KG1 (cell line): ENCODE measurements around the gene GAB1.

ENCODE experiments used
- DNase-seq: peaks from one replicate; lab custom pipeline; 2025; lab: John Stamatoyannopoulos, UW

GAB1 gene

DNA sequence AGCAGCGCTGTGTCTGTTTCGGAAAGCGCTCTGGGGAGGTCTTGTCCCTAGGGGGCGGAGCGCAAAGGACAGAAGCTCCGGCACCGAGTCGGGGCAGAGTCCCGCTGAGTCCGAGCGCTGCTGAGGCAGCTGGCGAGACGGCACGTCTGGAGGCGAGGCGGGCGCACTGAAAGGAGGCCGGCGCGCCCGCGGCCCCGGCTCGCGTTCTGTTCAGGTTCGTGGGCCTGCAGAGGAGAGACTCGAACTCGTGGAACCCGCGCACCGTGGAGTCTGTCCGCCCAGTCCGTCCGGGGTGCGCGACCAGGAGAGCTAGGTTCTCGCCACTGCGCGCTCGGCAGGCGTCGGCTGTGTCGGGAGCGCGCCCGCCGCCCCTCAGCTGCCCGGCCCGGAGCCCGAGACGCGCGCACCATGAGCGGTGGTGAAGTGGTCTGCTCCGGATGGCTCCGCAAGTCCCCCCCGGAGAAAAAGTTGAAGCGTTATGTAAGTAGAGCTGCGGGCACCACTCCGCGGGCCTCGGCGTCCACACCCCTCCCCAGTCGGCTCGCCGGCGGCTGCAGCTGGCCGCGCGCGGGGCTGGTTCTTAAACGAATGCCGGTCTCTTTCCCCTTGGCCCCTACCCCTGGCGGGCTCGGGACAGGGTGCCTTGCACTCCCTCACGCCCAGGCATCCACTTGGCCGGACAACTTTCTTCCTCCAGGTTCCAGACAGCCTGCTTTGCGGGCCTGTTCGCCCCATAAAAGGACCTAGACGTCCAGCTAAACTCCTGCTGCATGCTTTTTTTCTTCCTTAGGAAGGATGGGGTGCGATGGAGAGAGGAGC is at the start of gene GAB1:
Gene GAB1, plus strand, starts transcription at position 96 of the 819 bp plus-strand sequence. Its CDS starts 313 bp downstream, at position 409.
- DNase-seq, result peak; percentile 71

DNA sequence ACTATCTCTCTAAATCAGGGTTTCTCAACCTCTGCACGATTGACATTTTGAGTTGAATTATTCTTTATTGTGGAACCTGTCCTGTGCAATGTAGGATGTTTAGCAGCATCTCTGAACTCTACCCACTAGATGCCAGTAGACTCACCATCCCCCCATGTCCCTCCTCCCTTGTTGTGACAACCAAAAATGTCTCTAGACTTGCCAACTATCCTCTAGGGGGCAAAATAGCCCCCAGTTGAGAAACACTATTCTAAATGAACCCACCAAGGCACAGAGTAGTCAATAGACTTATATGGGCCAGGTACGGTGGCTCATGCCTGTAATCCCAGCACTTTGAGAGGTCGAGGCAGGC is 49.1 kb upstream of the GAB1 start:
- DNase-seq, result no peak

DNA sequence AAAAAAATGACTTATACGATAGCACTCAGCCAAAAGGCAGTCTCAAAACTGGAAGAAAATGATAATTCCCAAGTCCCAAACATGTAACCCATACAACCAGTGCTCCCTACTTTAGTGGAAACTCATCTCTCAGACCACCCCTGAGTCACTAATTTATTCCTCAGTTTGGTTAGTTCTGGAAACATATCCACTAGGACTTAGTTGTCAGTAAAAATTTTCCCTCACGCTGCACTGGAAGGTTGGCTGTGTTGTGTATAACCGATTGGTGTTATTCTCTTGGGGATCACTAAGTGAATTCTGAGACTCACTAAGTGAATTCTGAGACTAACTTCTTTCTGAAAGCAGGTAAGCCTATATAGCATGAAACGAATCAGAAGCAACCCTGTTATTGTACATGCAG is 48.5 kb upstream of the GAB1 start:
- no peak for DNase-seq

DNA sequence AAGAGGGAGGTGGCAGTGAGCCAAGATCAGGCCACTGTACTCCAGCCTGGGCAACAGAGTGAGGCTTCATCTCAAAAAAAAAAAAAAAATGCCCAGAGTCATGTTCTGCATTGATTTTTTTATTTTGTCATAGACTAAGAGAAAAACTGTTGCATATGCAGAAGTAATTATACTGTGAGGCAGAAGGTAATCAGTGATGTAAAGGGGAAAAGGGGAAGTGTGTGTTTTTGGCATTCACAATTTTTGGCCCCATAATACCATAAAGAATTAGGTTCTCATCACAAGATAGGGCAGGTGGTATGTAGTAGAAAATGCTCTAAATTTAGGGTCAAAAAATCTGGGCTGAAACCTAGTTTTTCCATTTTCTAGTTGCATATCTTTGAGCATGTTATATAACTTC is 47.3 kb upstream of the GAB1 start:
- no peak for DNase-seq

DNA sequence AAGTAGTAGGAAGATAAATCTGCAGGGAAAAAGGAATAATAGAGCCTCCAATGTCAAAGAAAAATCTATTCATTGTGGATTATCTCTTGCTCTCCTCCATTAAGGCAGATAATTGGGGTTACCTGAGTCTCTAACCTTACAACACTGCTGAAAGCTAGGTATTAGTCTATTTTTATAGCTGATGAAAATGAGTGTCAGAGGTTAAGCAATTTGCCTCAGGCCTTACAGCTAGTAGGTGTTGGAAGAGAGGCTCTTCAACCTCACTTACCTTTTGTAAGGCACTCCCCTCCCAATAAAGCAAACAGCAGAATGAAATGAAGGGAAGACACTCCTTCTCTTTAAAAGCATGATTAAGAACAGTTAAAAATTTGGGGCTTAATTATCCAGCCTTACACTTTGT is 45.4 kb upstream of the GAB1 start:
- no peak for DNase-seq

DNA sequence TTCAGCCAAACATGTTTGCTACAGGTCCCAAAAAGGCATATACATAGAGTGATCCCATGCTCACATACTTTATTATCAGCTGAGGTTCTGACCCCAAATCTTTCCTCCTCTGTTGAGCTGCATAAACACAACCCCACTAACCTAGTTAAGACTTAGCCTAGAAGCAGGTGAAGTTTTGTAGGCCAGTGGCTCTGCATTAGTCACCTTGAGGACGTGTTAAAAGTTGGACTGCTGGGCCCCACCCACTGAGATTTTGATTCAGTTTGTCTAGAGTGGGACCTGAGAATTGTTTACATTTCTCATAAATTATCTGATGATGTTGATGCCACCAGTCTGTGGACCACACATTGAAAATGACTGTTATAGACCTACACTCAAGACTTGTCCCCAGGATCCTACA is 43.8 kb upstream of the GAB1 start:
- DNase-seq, result no peak

DNA sequence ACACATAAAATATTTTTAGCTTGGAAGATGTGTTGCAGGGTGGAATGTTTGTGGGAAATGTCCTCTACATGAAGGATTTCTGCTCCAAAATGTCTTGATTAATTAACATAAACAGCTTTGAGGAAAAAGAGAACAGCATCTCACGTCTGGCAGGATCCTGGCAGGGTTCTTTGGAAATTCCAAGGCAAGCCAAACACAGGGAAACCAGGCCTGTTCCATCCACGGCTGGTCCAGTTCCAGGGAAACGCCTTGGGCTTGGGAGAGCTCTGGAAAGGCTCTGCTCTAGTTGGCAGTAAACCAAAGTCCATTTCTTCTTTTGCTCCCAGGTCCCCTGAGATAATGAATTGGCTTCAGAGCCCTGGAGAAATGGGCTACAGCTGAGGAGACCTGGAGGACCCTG is 42.4 kb upstream of the GAB1 start:
- DNase-seq, result no peak

DNA sequence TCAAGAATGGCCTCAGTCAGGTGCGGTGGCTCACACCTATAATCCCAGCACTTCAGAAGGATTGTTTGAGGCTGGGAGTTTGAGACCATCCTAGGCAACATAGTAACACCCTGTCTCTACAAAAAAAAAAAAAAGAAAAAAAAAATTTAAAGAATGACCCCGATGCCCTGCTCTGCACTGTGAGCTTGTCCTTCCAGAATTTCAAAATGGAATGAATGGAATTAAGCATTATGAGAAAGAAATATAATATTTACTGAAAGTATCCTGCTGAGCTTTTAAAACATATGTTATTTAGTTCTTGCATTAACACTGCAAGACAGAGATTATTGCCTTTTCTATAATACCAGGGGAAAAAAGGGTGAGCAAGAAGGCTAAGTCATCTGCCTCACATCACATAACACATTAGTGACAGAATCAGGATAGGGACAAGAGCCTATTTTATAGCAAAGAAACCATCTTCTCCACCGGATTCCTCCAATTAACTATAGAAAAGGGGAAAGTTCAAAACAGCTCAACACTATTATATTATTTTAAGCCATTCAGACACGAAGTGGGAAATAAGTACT is 41.9 kb upstream of the GAB1 start:
- no peak for DNase-seq

DNA sequence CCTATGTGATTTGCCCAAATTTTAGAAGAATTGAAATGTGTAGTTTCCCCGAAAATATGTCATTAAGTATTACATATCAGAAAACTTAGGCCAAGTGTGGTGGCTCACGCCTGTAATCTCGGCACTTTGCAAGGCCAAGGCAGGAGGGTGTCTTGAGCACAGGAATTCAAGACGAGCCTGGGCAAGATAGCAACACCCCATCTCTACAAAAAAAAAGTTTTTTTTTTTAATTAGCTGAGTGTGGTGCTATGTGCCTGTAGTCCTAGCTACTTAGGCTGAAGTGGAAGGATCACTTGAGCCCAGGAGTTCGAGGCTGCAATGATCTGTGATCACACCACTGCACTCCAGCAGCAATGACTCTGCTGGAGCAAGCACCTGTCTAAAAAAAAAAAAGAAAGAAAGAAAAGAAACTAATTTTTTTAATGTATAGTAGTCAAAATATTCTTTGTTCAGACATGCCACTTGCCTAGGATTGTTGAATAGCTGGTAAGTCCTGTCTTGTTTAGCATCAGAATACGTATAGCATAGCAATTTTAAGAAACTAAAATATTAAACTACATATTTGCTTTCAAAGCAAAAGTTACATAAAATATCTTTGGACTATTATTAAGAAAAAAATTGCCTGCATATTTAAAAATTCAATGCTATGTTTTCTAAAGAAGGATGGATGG is 40.1 kb upstream of the GAB1 start:
- no peak for DNase-seq

DNA sequence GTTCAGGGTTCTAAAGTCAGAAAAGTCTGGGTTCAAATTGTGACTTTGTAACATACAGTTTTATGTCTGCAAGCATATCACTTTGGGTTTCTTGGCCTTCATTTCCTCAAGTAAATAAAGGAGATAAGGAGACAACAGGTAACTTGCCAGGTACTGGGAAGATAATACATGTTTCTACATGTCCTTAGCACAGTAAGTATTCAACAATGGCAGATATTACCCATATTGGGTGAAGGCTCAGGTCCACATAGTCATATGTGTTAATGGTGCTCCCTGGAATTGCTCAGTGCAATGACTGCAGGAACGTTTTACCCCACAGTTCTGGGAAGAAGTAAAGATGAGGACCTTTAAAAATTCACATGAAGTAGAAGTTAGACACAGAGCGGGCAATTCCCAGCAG is 35.8 kb upstream of the GAB1 start:
- DNase-seq, result no peak

DNA sequence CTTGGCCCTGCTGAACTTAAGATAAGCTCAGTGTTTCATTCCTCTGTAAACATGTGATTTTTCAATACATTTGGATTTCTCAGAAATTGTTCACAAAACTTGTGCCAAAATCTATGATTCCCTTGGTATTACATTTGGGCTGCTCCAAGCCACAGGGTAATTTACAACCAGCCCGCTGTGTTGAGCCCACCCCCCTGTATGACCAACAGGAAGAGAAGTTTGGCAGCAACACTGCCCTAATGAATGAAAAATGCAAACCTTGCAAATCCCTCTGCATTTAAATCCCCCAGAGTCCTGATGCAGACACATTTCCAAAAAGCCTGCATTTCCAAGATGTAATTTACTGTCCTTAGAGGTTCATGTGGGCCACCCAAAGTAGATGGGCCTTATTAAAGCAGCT is 34.1 kb upstream of the GAB1 start:
- no peak for DNase-seq

DNA sequence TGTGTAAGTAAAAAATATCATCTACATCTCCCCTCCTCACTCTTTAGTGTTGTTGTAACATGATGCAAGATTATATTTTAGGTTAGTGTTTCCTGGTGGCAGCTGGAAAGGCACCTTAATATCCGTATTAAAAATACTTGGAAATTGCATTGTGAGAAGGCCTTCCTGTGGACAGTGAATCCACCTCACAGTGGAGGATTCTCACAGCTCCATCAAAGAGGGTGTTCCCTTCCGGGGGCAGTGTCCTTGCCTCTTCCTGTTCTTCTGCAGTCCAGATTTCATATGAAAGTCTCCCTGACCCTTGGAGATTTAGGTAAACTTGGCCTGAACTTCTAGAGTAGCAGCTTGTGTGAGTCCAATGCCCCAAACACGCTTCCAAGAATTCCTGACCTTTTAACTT is 29.9 kb upstream of the GAB1 start:
- no peak for DNase-seq

DNA sequence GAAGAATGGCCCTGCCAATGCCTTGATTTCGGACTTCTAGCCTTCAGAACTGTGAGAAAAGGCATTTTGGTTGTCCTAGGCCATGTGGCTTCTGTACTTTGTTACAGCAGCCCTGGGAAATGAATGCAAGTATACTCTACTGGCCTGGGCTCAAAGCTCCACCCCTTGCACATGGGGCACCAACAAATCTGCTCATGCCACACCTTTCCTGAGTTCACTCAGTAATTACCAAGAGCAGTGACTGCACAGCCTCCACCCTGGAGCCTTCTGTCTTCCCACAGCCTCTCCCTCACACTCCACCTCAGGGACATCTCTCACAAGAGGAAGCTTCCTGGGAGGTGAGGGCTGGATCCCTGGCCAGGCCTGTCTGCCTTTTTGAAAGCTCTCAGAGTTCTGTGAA is 29.1 kb upstream of the GAB1 start:
- no peak for DNase-seq

DNA sequence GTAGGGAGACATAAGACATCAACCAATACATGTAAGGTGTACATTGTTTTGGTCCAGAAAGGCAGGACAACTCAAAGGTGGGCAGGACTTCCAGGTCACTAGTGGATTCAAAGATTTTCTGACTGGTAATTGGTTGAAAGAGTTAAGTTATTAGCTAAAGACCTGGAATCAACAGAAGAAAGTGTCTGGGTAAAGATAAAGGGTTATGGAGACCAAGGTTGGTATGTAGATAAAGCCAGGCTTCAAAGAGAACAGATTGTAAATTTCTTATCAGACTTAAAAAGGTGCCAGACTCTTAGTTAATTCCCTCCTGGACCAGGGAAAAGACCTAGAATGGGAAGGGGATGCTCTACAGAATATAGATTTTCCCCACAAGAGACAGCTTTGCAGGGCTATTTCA is 28.3 kb upstream of the GAB1 start:
- no peak for DNase-seq

DNA sequence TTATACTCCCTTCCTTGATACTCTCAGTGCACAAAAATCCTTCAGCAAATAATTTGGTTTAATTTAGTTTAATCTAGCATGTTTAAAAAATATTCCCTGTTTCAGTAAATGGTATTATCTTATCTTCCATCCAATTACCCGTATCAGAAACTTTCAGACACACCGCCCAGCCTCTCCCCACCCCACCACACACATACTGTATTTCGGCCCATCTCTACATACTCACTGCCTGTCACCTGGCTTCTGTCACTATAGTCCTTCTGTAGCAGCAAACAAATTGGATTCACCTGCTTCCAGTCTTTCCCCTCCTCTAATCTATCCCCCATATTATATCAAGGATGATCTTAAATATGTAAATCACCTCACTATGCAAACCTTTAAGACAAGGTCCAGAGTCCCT is 24.8 kb upstream of the GAB1 start:
- DNase-seq, result no peak

DNA sequence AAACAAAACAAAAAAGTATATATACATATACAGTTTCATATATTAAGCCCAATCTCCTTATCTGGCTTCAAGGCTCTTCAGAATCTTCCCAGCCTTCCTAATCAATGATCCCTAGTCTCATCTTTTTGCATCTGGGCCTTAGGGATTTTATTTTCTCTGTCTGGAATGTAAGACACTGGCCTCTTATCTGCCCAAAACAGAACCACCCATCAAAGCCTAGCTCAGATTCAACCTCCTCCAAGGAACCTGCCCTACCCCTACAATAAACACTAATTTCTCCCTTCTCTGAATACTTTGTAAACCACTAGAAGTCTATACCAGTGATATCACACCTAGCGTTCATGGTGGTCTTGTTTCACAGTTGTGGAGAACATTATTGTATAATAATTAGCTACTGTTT is 23.2 kb upstream of the GAB1 start:
- DNase-seq, result no peak

DNA sequence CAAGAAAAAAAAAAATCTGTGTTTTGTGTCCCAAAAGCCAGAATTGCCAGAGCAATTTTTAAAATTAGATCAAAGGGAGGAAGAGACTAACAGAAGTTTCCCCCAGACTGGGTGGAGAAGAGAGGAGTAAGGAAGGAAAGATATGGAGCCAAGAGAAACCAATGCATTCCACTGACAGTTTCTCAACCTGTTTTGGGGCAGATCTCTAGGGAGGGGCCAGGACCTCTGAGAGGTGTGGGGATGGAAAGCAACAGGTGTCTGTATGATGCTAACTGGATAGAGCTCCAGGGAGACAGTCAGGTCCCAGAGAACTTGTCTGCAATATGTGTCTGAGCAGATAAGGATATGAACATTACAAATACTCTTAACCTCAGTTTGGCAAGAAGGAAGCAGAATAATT is 22.7 kb upstream of the GAB1 start:
- no peak for DNase-seq

DNA sequence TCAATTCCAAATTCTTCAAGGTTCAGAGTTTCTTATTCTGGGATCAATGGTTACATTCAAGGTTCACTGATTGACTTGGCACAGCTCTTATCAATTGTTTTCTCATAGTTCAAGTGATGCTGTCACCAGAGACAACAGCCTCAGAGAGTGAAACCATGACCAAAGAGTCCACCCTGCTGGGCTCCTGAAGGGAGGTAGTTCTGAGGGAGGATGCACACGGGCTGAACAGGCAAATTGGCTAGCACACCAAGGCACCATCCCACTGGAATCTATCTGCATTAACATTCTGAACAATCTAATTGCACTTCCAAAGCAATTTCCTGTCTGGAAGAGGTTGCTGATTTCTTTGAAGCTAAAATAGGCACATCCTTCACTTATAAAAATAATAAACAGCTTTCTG is 16.6 kb upstream of the GAB1 start:
- no peak for DNase-seq

DNA sequence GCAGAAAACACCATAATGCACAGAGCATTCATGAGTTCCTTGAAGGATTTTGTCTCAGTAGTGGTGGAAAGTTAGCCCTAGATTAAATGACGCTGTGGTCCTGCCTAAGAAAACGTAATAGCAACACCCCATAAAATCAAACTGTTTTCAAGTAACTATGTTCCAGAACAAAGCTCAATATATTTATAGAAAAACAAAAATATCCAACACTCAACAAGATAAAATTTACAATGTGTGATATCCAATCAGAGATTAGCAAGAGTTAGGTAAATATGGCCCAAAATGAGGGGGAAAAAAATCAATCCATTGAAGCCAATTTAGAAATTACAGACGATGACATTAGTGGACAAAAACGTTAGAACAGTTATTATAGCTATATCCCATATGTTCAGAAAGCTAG is 9.9 kb upstream of the GAB1 start:
- no peak for DNase-seq

DNA sequence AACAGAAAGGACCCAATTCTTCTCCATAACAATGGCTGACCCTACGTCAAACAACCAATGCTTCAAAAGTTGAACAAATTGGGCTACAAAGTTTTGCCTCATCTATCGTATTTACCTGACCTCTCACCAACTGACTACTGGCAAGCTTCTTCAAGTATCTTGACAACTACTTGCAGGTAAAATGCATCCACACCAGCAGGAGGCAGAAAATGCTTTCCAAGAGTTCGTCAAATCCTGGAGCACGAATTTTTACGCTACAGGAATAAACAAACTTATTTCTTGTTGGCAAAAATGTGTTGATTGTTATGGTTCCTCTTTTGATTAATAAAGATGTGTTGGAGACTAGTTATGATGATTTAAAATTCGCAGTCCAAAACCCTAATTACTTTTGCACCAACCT is 6.7 kb upstream of the GAB1 start:
- DNase-seq, result no peak

DNA sequence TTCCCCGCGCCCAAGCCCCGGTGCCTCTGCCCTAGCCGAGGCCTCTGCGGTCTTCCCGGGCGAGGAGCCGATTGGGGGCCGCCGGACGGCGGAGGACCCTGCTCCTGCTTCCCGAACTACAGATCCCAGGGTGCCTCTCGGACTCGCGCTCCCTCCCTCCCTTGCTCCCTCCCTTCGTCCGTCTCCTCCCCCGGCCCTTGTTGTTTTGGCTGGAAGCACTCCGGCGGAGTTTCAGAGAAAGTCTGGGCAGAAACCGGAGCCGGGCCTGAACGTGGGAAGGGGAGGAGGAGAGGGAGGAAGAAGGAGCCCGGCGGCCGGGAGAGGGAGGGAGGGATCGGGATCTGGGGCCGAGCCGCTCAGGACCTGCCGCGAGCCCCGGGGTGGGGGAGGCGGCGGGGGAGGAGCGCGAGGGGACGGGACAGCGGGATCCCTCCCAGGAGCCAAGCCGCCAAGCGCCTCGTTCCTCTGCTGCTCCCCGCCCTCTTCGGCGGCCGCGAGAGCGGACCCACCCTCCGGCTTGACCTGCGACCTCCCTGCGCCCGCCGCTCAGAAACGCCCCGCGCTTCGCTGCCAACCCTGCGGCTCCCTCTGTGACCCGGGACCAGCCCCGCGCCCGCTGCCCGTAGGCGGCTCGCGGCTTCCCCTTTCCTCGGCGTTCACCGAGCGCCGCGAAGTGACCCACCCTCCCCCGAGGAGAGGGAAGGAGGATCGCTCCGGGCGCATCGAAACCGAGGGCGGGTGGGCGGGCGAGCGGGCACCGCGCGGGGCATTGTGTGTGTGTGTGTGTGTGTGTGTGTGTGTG is 496 bp upstream of the GAB1 start:
- DNase-seq, result peak; percentile 74

DNA sequence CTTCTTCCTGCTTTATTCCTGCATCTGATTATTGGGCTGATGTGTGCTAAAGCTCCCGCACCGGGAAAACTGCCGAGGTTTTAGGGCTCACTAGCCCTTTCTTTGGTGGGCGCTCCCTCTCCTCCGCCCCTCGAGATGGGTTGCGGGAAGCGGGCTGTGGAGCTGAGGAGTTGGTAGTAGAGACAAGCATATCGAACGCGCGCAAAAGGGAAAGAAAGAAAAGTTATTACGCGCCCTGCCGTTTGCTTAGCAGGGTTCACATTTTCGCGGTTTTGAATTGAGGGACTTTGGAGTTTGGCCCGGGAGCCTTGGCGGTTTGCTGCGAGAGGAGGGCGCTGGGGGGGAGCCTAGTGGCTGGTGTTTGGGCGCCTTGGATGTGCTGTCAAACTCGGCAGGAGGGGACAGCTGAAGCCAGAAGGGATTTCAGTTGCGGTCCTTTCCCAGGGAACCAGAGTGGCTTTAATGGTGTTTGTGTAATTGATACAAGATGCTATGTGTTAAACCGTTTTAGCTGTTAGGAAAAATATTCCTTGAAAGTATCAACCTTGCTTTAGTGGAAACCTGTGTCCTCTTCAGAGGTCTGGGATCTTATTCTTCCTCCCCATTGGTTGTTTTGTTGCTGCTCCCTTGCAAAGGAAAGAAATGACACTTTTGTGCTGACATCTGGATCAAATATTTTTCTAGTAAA is 1.1 kb downstream of the GAB1 start:
- DNase-seq, result peak; percentile 71
